NCI-H128 (cell line): Measurements from ENCODE around the gene CPSF4.

Experiments used
- DNase-seq: peaks from one replicate; lab custom pipeline; 2025; ENCODE audit not compliant: unreplicated experiment; lab: John Stamatoyannopoulos, UW

Gene CPSF4

DNA sequence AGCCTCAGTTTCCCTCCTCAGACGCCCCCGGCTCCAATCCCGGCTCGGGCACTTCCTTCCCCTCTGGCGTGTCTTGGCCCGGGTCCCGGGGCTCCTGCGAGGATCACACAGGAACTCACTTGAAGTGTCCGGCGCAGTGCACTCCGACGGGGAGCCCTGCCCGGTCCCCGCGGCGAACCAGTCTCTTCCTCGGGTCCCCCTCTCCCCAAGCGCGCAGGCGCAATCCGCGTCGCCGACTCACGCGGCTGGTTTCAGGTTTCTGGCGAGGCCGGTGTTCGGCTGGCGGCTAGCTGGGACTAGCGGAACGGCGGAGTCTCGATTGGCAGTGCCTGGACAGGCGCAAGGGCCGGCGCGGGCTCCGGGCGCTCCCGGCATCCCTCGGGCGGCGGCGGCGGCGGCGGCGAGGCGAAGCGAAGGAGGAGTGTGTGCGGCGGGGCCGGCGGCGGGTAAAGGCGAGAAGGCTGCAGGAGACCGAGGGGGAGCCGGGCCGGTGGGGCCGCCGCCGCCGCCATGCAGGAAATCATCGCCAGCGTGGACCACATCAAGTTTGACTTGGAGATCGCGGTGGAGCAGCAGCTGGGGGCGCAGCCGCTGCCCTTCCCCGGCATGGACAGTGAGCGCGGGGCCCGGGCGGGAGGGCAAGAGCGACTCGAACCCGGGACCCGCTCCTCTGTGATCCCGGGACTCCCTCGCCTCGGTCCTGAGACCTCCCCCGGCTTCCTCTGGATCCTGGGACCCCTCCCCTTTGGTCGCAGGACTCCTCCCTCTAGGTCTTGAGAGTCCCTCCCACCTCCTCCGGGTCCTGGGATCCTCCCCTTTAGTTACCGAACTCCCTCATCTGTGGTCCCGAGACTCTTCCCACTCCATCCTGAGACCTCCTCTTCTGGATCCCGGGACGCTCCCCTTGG, at the start of gene CPSF4, which contains the start of gene PTCD1:
CPSF4 (plus strand) TSS at position 371 of the 908 bp plus-strand sequence; CDS start at position 511, 140 bp downstream.
PTCD1 (minus strand) TSS at position 226 of the 908 bp plus-strand sequence. CDS start 3,556 bp downstream, outside the sequence.
- peak; percentile 87 for DNase-seq

DNA sequence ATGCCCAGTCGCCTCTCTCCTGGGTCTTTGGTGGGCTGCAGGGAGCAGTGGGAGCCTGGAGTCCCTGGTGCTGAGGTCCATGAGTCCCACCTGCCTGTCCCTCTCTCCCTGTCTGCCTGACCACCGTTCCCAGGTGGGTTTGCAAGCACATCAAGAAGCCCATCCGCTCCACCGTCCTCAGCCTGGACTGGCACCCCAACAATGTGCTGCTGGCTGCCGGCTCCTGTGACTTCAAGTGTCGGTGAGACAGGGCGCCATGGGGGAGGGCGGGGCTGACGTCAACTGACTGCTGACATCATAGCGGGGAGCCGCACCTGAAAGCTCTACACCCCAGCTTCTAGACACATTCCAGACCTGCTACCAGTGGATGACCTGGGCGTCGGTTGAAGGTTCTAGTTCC, 49.0 kb upstream of the CPSF4 start:
- DNase-seq, result no peak

DNA sequence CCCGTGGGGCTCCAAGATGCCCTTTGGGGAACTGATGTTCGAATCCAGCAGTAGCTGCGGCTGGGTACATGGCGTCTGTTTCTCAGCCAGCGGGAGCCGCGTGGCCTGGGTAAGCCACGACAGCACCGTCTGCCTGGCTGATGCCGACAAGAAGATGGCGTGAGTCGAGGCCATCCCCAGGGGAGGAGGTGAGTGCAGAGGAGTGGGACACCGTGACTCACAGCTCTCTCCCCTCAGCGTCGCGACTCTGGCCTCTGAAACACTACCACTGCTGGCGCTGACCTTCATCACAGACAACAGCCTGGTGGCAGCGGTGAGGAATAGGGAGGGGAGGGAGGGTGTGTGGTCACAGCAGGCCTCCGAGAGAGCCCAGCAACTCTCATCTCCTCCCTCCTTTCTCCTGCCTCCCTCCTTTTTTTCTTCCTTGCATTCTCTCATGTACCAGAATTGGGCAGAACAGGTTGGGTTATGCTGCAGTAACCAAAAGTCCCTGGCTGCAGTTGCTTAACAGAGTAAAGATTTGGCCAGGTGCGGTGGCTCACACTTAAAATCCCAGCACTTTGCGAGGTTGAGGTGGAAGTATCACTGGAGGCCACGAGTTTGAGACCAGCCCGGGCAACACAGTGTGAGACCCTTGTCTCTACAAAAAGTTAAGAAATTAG, 47.7 kb upstream of the CPSF4 start:
- no peak for DNase-seq

DNA sequence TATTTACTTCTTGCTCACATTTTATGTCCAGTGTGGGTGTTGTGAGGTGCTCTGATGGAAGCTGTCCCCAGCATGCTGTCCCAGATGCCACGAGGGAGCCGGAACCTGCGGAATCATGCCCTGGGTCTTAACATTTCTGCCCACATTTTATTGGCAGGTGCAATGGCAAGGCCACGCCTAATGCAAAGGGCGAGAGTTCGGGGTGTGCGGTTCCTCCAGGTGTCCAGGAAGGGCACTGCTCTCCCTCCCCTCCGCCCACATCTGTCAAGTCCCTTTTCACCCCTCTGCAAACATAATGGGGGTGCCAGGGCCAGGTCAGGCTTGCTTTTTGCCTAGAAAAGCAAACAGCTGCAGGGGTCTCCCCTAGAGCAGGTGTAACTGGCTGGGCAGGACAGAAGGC, 46.7 kb upstream of the CPSF4 start:
- no peak for DNase-seq

DNA sequence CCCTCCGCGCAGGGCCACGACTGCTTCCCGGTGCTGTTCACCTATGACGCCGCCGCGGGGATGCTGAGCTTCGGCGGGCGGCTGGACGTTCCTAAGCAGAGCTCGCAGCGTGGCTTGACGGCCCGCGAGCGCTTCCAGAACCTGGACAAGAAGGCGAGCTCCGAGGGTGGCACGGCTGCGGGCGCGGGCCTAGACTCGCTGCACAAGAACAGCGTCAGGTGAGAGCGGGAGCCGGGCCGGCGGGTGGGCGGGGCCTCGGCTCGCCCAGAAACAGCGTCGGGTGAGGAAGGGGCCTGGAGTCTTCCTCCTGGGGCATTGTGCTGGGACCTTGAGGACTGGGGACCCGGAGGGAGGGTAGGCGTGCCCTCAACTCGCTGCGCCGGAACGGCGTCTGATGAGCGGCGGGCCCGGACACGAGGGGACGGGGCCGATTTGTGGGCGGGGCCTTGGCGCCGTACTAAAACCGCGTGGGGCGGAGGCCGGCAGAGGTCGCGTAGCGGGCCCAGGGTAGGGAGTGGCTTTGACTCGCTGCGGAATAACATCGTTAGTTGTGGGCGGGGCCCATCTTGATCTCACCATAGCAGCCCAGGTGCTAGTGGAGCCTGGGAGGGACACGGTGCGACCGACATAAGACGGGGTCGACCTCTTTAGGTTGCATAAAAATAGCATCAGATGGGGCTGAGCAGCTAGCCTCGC, 45.9 kb upstream of the CPSF4 start:
- peak; percentile 80 for DNase-seq

DNA sequence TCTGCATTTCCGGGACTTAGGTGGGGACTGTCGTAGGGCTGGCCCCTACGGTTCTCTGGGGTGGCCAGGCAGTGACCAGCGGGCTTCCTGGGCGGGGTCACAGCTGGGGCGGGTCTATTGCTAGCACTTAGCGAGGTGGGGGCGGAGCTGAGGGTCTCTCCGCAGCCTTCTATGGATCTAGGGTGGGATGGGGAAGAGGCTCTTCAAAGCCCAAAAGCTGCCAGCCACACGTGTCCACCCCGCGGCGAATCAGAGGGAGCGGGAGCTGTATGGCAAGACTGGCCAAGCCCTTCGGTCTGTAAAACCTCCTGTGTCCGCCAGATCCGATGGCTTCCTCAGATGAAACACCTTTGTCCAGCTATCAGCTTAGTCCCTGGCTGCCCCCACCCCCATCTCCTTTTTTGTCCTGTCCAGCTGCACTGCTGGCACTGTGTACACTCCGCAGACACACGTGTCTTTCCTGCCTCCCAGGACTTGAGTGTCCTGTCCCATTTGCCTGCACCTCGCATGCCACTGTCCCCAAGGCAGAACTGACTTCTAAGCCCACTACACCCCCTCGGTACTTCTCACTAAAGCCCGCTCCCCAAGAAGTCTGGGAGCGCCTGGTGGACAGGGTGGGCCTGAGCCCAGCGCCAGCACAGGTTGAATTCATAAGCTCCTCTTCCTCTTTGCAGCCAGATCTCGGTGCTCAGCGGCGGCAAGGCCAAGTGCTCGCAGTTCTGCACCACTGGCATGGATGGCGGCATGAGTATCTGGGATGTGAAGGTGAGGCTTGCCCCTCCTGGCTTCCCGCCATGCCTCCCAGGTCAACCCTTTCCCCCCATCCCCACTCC, 45.2 kb upstream of the CPSF4 start:
- DNase-seq, result peak; percentile 61

DNA sequence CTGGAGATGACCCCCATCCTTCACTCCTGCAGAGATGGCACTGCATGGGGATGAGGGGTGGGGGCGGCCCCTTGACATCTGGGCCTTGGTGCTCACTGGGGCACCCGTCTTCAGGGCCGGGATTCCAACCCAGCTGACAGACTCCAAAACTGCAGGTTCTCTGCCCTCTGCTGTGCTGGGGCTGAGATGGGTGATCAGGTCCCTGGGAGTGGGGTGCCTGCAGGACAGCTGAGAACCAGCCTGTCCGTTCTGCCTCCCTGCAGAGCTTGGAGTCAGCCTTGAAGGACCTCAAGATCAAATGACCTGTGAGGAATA, 44.6 kb upstream of the CPSF4 start:
- no peak for DNase-seq

DNA sequence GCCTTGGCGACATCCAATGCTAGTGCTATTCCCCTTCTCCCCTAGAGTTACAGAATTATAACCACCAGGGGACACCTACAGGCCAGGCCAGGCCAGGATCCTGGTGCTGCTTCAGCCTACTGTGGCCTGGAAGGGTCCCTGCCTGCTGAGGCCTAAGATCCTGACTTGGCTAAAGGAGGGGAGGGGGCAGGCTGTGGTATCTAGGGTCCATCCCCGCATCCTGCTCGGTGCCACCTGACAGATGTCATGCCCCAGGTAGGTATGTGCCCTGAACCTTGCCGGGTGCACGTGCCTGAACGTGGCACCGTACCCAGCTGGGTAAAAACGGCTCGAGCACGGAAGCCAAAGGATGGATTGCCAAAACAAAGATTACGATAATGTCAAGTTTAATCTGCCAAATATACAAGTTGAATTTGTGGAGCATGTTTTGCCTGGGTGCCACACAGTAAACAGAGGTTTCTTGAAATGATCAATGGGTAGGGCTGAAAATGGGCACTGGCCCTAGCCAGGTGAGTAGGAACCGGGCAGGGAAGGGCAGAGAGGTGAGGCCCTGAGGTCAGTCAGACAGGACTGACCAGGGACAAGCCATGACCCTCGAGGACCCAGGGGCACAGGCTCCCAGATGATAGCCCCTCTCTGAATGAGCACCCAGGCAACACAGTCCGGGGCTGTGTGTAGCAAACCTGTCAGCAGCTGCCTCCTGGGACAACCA, 43.0 kb upstream of the CPSF4 start:
- no peak for DNase-seq

DNA sequence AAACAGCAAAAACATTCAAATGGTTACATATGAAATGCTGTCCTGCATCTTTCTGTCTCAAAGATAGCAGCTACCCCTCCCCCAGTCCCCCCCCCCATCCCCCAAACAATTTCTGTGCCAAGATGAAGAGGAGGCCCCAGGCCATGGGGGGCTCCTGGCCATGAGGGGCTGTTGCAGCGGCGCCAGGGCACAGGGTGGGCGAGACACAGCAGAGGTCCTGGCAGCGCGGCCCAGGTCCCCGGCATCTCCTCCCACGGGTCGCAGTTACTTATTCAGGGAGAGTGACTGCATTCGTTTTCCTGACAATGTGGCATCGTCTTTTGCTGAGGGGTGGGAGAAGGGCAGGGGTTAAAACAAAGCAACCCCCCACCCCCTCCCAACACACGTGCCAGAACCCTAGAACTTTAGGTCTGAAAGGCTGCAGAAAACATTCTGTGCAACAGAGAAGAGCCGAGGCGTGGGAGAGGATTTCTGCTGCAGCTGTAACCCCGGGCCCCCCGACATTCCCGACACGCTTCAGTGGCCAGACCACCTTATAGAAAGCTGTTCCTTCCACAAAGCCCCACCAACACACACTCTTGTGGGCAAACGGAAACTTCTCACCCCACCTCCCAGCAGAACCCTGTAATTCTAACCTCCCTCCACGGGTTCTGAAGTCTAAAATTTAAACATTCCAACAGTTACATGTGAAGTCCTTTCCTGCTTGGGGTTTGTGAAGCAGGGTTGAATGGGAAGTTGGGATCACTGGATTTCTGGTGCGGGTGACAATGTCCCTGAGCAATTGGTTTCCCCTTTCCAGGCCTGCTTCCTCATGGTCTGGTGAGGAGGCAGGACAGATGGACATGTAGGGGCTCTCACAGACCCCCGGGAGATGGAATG, 42.1 kb upstream of the CPSF4 start:
- DNase-seq, result no peak

DNA sequence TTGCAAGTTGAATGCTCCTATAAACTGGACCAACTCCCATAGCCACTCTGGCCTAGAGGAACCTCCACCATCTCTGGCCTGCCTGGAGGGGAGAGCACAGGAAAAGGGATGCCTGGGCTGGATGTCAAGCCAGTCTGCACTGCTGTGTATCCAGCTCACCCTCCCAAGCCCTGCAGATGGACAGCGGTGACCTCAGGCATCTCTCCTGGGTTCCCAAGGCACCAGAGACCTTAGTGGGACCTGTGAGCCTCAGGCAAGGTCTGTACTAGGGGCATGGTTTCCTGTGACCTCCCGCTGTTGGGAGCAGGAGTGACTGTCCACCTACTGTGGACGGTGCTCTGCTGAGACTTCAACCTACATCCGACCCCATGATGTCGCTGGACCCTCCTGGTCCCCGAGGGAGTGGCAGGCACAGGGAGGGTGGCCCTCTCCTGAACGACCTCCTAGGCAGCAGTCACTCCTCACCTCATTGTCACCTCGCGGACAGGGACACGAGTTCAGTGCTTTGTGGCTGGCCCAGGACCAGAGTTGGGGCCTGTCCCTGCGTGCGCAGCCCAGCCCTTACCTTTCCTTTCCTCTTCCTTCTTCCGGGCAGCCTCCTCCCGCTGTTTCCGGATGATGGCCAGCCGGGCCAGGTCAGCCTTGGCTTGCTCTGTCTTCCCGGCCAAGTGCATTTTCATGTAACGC, 41.3 kb upstream of the CPSF4 start:
- no peak for DNase-seq

DNA sequence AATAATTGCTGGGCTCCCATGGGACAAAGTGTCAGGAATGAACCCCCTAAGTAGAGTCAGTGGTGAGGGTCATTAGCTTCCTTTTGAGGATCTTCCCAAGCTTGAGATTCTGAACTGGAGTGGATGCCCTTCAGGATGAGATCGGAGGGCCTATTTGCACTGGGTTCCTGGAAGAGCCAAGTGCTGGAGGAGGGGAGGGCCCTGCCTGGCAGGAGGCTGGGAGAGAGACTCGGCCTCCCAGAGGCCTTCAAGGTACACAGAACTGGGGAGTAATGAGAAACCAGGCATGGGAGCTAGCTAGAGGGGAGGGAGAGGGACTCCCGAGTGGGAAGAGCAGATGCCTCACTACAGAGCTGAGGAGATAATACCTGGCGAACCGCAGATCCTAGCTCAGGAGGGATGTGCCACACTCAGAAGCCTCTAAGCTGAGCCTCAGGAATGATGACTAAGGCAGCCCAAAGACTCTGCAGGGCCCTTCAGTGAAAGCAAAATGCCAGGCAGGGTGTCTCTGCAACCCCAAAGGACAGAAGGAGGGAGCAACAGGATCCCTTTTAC, 39.8 kb upstream of the CPSF4 start:
- no peak for DNase-seq

DNA sequence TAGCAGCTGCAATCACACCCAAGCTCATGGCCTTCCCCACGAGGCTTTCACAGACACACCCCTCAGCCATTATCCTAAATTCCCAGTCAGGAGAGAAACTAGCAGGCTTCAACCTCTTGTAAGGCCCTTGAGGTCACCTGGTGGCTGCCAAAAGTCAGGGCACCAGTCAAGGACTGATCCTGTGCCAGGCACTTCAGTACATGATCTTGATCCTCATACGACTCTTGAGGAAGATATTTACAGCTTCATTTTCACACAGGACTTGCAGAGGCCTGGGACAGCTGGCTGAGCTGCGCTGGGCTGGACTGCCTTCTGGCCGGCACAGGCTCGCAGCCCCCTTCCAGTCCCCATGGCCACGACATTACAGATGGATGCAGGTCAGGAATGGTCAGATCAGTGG, 39.1 kb upstream of the CPSF4 start:
- no peak for DNase-seq

DNA sequence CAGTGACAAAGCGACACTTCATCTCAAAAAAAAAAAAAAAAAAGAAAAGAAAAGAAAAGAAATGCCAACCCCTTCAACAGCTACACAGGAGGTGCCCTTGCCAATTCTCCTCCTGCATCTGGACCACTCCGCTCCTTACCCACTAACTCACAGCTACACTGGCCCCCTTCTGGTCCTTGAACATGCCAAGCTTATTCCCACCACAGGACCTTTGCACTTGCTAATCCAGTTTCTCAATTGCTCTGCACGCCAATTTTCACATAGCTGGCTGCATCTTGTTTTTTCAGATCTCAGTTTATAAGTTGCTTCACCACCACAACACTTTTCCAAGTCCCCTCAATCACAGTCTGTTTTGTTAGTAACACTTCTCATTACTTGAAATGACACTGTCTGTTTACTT, 35.9 kb upstream of the CPSF4 start:
- no peak for DNase-seq

DNA sequence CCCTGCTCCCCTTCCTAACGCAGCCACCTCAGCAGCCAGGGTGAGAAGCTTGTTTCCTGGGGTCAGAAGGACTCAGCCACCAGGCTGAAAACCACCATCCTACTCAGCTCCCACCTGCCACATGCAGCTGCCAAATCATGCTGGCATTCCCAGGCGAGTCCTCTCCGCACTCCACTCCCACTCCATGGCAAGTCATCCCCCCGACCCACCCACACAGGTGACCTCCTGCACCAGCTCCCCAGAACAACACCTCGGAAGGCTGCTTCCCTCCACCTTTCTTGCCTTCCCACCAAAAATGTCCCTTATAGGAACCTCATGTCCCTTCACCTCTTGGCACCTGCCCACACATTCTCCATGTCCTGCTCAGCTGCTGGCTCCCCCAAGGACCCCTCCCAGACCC, 35.0 kb upstream of the CPSF4 start:
- no peak for DNase-seq

DNA sequence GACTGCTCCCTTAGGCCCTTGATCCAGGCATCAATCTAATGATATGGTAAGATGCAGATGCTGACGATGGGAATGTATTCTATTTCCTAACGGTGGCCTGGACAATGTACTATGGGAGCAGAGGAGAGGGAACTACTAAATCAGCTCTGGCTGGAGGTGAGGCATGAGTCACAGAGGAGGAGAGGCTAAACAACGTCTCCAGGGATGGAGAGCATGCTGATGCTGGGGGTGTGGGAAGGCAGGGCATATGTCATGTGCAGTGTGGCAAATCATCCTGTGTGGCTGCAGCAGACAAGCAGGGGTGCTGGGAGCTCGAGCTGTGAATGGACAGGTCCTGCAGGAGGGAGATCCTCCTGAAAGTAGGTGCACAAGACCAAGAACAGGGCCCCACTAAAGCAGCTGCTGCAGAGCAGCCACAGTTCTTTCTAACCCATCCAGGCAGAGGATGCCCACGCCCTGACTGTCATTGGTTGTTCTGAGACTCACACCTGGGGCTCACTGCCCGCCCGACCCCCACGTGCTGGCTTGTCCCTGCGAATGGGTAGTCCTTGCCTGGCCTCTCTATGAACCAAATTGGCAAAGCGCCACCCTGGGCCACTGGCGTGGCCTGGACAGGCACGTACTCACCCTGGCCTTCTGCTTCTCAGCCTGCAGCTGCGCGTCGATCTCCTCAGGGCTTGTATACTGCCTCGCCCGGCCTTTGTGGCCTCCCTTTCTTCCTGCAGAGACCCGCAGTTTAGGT, 34.3 kb upstream of the CPSF4 start:
- no peak for DNase-seq

DNA sequence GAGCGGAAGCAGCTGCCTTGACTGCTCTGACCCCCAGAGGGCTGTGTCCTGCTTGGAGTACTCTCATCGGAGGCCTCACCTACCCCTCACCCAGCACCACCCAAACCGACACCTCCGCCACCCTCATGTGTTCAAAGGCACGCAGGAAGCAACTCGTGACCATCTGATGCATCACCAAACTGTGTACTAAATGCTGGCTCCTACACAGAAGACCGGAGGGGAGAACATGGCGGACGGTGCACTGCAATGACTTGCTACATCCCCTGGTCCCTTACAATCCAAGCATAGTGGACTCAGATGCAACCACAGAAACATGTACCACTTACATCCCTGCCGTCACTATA, 33.8 kb upstream of the CPSF4 start:
- no peak for DNase-seq

DNA sequence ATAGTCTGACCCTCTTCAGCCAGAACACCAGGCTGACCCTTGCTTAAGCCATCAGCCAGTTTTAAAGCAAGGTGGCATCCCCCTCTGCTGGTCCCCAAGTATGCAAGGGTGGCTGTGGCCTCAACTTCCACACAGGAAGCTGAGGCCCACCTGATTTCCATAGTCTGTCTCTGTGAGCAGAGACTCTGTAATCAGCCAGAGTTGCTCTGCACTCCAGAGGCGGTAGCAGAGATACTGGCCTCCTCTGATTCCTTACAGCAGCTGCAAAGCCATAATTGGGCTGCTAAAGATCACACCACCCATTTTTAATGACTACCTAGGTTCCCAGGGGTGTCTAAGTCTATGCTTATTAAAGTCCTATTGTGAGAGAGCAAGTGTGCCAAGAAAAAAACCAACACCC, 32.2 kb upstream of the CPSF4 start:
- DNase-seq, result no peak

DNA sequence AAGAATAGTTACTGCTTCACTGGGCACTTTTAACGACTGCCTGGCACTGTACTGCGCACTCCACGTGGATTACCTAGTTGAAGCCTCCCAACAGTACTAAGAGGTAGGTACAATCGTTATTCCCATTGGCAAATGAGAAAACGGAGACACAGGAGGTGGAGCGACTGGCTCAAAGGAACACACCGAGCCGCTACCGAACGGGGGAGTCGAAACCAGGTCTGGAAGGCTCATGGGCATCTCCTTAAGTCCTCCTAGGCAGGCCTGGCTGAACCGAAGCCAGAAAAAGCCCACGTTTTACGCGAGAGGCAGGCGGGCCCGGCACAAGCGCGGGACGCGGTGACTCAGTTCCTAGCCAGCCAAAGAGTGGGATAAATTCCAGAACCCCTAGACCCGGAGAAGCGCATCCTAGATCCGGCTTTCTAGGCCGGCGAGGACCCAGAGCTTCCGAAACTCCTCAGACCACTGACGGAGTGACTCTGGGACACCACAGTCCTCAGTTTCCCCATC, 30.8 kb upstream of the CPSF4 start:
- DNase-seq, result no peak
